ENCODE results near the gene ACADVL.

The ACADVL gene

DNA sequence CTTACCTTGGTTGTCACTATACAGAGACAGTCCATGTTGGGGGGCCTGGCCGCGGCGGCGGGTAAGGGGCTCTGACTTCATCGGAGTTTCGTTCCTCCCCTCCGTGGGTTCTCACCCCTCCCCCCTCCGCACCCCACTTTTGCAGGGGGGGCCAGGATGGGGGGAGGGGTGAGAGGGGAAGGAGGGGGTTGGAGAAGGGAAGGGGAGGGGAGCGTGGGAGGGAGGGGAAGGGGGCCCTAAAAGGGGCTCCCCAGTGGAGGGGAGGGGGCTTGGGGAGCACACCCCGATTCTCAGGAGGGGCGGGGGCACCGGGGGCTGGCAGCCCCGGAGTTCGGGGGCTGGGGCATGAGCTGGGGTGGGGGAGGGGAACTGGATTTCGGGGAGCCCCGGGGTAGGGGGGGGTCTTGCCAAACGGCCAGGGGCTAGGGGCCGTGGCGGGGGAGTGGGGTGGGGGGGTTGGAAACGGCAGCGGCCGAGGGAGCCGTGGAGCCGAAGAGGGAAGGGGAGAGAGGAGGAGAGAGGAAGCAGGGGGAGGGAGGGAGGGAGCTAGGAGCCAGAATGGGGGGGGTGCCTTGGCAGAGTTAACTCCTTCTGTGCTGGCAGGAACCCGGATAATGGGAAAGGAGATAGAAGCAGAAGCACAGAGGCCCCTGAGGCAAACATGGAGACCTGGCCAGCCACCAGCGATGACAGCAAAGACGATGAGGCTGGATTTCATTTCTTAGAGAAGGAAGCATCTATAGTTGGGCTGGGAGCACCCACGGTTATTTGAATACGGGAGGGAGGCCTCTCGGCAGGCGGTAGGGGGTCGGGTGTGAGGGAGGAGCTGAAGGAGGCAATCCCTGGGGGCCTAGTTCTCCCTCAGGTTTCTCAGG lies 2.4 kb upstream of the ACADVL start:
- DNase-seq (ENCODE audit: low spot score) = peak; percentile 85

DNA sequence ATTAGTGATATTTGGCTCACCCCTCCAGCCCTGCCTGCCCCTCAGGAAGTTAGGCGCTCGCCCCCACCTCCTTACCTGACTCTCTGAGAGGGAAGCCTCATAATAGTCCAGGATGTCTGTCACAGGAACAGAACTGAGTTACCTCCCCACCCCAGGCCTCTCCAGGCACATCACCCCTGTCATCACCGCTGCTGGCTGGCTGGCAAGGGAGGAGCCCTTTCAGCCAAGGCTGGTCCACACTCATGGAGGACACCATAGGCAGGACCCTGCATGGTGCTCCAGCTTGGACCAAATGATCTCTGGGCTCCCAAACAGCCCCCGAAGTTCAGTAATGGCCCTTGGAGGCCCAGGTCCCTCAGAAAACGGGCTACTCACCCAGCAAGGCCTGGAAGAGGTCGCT lies 1.6 kb upstream of the ACADVL start:
- DNase-seq (ENCODE audit: low spot score) = no peak

GRCh38 chr17:7218758-7219157 lies 980 bp upstream of the ACADVL start:
- no peak for DNase-seq (ENCODE audit: low spot score)

DNA sequence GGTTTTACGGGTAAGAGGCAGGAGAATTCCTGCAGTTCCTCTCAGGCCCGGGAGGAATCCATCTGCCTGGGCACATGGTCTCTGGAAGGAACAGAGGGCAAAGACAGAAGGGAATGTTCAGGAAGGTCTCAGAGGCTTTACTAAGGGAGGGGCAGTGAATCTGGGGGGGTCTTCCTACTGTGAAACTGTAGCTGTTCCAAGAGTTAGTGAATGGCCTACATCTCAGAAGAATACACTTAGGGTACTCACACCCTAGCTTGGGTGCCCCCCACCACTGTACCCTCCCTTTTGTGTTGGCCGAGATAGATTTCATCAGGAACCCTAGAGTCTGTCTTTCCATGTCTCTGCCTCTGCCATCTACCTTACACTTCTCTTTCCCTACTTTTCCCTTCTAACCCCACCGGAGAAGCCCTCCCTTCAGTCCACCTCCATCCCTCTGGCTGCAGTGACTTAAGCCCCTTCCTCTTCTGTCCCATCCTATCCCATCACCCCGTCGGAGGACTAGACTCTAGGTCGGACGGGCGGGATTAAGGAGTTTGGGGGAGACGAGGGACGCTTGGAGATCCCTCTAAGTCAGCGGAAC lies 418 bp upstream of the ACADVL start:
- no peak for DNase-seq (ENCODE audit: low spot score)

DNA sequence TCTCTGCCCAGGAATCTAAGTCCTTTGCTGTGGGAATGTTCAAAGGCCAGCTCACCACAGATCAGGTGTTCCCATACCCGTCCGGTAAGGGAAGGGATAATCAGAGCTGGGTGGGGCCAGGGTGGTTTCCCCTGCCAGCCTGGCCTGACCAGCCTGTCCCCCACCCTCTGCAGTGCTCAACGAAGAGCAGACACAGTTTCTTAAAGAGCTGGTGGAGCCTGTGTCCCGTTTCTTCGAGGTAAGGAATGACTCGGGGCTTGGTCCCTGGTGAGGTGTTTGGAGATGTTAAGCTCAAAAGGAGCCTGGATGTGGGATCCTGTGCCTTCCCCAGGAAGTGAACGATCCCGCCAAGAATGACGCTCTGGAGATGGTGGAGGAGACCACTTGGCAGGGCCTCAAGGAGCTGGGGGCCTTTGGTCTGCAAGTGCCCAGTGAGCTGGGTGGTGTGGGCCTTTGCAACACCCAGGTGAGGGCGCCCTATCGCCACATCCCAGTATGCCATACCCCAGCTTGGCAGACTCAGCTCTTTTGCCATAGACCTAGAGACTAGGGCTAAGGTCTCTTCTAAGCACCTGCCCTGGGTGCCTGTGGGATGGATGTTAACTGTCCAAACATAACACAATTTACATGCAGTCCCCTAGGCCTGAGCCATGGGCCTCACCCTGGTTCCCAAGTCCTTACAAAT lies 997 bp downstream of the ACADVL start:
- DNase-seq (ENCODE audit: low spot score) = peak; percentile 80

GRCh38 chr17:7221278-7222092 lies 1.7 kb downstream of the ACADVL start:
- no peak for DNase-seq (ENCODE audit: low spot score)

- DNase-seq (ENCODE audit: low spot score) = no peak
Observed at GRCh38 chr17:7222093-7222971, 2.6 kb downstream of the ACADVL start.

GRCh38 chr17:7222972-7223292 lies 3.2 kb downstream of the ACADVL start:
- DNase-seq (ENCODE audit: low spot score) = no peak

- no peak for DNase-seq (ENCODE audit: low spot score)
Observed at GRCh38 chr17:7223375-7223774, 3.6 kb downstream of the ACADVL start.

- DNase-seq (ENCODE audit: low spot score) = no peak
Observed at GRCh38 chr17:7224110-7224509, 4.4 kb downstream of the ACADVL start.

- DNase-seq (ENCODE audit: low spot score) = no peak
Observed at GRCh38 chr17:7224661-7225111, 4.9 kb downstream of the ACADVL start.

DNA sequence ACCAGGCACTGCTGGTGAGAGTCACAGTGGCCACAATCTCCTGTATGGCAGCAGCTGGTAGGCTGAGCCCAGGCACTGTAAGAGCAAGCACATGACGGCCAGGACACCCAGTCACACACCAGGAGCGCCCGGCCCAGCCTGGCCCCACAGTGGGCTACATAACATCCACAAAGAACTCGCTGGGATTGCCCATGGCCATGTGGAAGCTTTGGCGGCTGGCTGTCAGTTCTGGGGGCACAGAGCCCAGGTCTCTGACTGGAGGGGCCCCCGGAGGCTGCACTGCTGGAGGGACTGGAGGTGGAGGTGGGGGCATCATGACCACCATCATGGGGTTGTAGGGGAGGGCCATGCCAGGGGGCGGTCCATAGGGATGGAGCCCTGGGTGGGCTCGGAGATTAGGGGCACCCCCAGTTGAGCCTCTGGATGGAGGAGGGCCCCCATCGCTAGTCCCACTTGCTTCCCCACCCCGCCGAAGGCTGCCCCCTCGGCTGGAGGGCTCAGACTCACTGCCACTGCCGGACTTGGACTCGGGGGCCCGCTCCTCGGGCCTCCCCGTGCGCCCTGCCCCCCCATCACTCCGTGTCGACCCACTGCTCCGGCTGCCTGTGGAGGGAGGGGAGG lies 6.1 kb downstream of the ACADVL start:
- no peak for DNase-seq (ENCODE audit: low spot score)

GRCh38 chr17:7226721-7227710 lies 7.3 kb downstream of the ACADVL start:
- DNase-seq (ENCODE audit: low spot score) = no peak

GRCh38 chr17:7228920-7229319 lies 9.2 kb downstream of the ACADVL start:
- DNase-seq (ENCODE audit: low spot score) = no peak

DNA sequence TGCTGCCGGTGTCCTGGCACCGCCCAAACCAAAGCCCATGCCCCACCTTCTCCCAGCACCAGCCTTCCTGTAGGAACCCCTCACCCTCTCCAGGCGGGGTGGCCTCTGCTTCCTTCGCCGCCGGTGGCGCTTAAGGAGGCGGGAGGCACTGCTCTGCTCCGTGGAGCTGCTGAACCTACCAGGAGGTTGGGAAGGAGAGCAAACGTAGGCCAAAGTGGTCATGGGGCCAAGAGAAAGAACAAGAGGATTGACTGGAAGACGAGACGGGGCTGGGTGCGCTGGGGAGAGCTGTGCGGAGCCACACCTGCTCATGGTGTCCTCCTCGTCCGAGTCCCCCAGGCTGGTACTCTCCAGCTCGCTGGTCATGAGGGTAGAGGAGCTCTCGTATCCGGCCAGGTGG lies 9.8 kb downstream of the ACADVL start:
- DNase-seq (ENCODE audit: low spot score) = no peak

- DNase-seq (ENCODE audit: low spot score) = no peak
Observed at GRCh38 chr17:7232114-7232513, 12.4 kb downstream of the ACADVL start.

DNA sequence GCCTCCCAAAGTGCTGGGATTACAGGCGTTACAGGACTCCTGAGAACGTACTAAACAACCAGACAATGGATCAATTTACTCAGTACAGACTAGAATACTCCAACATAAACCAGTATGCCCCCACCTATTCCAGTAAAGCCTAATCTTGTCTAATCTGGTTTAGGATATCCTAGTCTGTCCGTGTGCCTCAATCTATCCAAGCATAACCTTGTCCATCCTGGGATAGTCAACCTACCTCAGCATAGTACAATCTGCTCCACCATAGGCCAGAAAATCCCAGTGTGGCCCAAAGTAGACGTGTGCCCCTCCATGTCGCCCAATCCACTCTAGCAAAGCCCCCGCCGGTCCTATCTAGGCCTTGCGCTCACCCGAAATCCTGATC lies 14.0 kb downstream of the ACADVL start:
- peak; percentile 59 for DNase-seq (ENCODE audit: low spot score)

DNA sequence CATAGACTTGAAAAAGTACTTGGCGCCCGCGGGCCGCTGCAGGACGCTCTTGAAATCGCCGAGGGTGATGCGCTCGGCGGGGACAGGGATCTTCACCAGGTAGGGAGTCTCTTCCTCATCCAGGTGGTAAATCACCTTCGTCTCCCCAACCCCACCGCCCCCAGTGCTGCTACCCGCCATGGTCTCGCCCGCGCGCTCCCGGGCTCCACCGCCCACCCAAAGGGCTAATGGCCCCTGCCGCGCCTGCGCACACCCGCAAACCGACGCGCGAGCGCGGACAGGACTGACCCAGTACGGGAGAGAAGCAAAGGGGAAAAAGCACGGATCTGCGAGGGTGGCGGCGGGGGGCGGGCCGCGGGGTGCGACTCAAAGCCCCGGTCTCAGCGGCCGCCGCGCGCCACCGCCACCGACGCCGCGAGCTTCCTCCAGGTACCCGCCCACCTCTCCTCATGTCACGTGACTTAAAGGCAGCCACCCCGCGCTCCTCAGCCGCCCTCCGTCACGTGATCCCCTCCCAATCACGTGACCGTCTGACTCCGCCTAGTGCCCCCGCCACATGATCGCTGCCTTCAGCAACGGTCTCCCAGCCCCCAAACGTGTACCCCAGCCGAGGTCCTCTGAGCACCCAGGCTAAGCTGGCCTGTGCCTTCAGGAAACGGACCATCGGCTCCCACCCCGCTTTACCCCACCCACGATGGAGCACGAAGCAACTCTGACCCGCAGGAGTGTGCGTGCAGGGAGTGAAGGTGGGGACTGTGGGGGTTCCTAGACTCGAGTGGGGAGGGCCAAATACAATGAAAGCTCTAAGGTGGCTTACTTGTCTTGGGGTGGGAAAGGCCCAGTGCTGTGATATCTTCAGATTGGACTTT lies 14.6 kb downstream of the ACADVL start, which contains the start of gene DVL2:
DVL2 (minus strand) TSS at position 435 of the 869 bp plus-strand sequence; CDS start at position 180, 255 bp downstream.
- peak; percentile 94 for DNase-seq (ENCODE audit: low spot score)
